CD8-positive, alpha-beta memory T cell (primary cell): ENCODE data around the gene STK40. TPM values are rescaled to one million over a fixed set of nuclear protein-coding genes. Genes with fewer than 3 reads are reported as not detected.

Experiments used
- CTCF ChIA-PET: fragments of 350-600 bp; sonication (Branson Sonifier 250); formaldehyde crosslinking; loops from one replicate; lab custom pipeline; 2021; ENCODE audit warnings: antibody characterized with exemption; lab: Charles Lee
- POLR2A ChIA-PET: fragments of 350-600 bp; sonication (Branson Sonifier 250); formaldehyde crosslinking; loops from one replicate; lab custom pipeline; 2021; ENCODE audit warnings: antibody characterized with exemption; lab: Charles Lee
- DNase-seq, 5 donors: peaks; one replicate each; pipeline versions ENCODE4 v3.0.0 to v3.0.0-alpha.2; 2020 to 2022; ENCODE audit warnings: mixed read lengths in 1 of 5
- H3K27ac ChIP-seq: one replicate; pipeline ENCODE4 v1.7.0; 2013; ENCODE audit warnings: low read depth, mild to moderate bottlenecking, low read length, moderate library complexity
- H3K27me3 ChIP-seq: 2 replicates; pipeline ENCODE4 v1.7.0; 2013; ENCODE audit warnings: low read length, mild to moderate bottlenecking; ENCODE audit not compliant: insufficient read depth, poor library complexity, severe bottlenecking
- H3K36me3 ChIP-seq: 2 replicates; pipeline ENCODE4 v1.7.0; 2013; ENCODE audit warnings: mild to moderate bottlenecking, low read length, moderate library complexity; ENCODE audit not compliant: insufficient read depth
- H3K4me1 ChIP-seq: 2 replicates; pipeline ENCODE4 v1.7.0; 2013; ENCODE audit warnings: mild to moderate bottlenecking, low read length, moderate library complexity; ENCODE audit not compliant: insufficient read depth
- H3K4me3 ChIP-seq: 2 replicates; pipeline ENCODE4 v1.7.0; 2013; ENCODE audit warnings: mild to moderate bottlenecking, low read length
- H3K9me3 ChIP-seq: 2 replicates; pipeline ENCODE4 v1.7.0; 2013; ENCODE audit warnings: mild to moderate bottlenecking, low read length
- H3K27ac Mint-ChIP-seq, 8 donors: one replicate each; pipeline ENCODE4 v1.8.0; 2020 to 2021; ENCODE audit warnings: mixed read lengths in 8 of 8, mild to moderate bottlenecking in 6 of 8, inconsistent platforms in 3 of 8, moderate library complexity in 3 of 8
- H3K27me3 Mint-ChIP-seq, 2 donors: one replicate each; pipeline ENCODE4 v1.8.0; 2020 to 2021; ENCODE audit warnings: mixed read lengths in 2 of 2, mild to moderate bottlenecking in 1 of 2, moderate library complexity in 1 of 2
- H3K36me3 Mint-ChIP-seq, 3 donors: one replicate each; pipeline ENCODE4 v1.8.0; 2020 to 2021; ENCODE audit warnings: mixed read lengths in 3 of 3, inconsistent platforms in 1 of 3, mild to moderate bottlenecking in 1 of 3
- H3K4me1 Mint-ChIP-seq, 3 donors: one replicate each; pipeline ENCODE4 v1.8.0; 2020 to 2021; ENCODE audit warnings: mixed read lengths in 3 of 3, inconsistent platforms in 1 of 3, mild to moderate bottlenecking in 1 of 3
- H3K4me3 Mint-ChIP-seq, 7 donors: one replicate each; pipeline ENCODE4 v1.8.0; 2020 to 2021; ENCODE audit warnings: mixed read lengths in 7 of 7, mild to moderate bottlenecking in 6 of 7, moderate library complexity in 4 of 7, inconsistent platforms in 2 of 7
- H3K9me3 Mint-ChIP-seq, 5 donors: one replicate each; pipeline ENCODE4 v1.8.0; 2020 to 2022; ENCODE audit warnings: mixed read lengths in 5 of 5, mild to moderate bottlenecking in 3 of 5, moderate library complexity in 2 of 5, inconsistent platforms in 1 of 5
- polyA plus RNA-seq: library from polyadenylated mRNA; unstranded; fragments of 300-500 nt; fragmentation: Illumina TruSeq; gene quantifications from one replicate; pipeline ENCODE4 v1.2.3, GENCODE V29; 2021
- total RNA-seq, 2 experiments: library from RNA; stranded (reverse); gene quantifications; one replicate each; pipeline ENCODE4 v1.2.3, GENCODE V29; 2021

STK40 gene
- total and polyA plus RNA-seq, 3 experiments from 2014 or later, result 52.9 to 56.8 (median 53.7) TPM

- POLR2A ChIA-PET, result interaction anchor here (0.9 to 1.1 kb wide), 2 partner anchors 36 to 44 kb away, joined by 3 to 4 read pairs; no protein-coding TSS in a partner anchor
- H3K4me3 ChIP-seq, result no peak overlapping the region
- H3K36me3 ChIP-seq, result peaks cover 6% of the 10 kb centered on the region
- CTCF ChIA-PET, result interaction anchor here (0.6 to 4.1 kb wide), 25 partner anchors 8 to 314 kb away, joined by 3 to 23 read pairs (median 4); partner anchors contain the start of genes EVA1B, OSCP1, SH3D21 and STK40
- H3K36me3 Mint-ChIP-seq, result peaks cover 6 to 76% (median 7%) of the 10 kb centered on the region in 3 donors
- H3K4me3 Mint-ChIP-seq, result no peak overlapping the region
- no peaks in the 10 kb centered on the region for H3K9me3 Mint-ChIP-seq
- H3K4me1 ChIP-seq, result peaks cover 10% of the 10 kb centered on the region
- no peaks in the 10 kb centered on the region for H3K9me3 ChIP-seq
- no peaks in the 10 kb centered on the region for H3K27me3 ChIP-seq
- H3K27ac ChIP-seq, result no peak overlapping the region
- H3K4me1 Mint-ChIP-seq, result peaks cover 3 to 9% (median 4%) of the 10 kb centered on the region in 3 donors
- DNase-seq, result peak; percentile 41 to 70 (median 46)
- peak overlapping the region in 3 of 8 donors; percentile 17 to 66 (median 60) for H3K27ac Mint-ChIP-seq
- H3K27me3 Mint-ChIP-seq, result no peaks in the 10 kb centered on the region
Measured at GRCh38 chr1:36342426-36343185, 43.1 kb downstream of the STK40 start.

- POLR2A ChIA-PET, result interaction anchor here (1.1 kb wide), 1 partner anchor 35 kb away, joined by 4 read pairs; no protein-coding TSS in a partner anchor
- Mint-ChIP-seq H3K27me3 (no peaks in the 10 kb centered on the region), H3K27ac (no peak overlapping the region), H3K4me1 (peaks cover 3 to 9% (median 4%) of the 10 kb centered on the region in 3 donors), H3K9me3 (no peaks in the 10 kb centered on the region), H3K36me3 (peaks cover 3 to 69% (median 7%) of the 10 kb centered on the region in 3 donors), H3K4me3 (no peak overlapping the region)
- H3K4me1 ChIP-seq, result peaks cover 10% of the 10 kb centered on the region
- CTCF ChIA-PET, result interaction anchor here (0.7 to 4.1 kb wide), 18 partner anchors 9 to 83 kb away, joined by 3 to 23 read pairs (median 5); partner anchors contain the start of genes EVA1B, SH3D21 and STK40
- peaks cover 6% of the 10 kb centered on the region for H3K36me3 ChIP-seq
- H3K27ac ChIP-seq, result no peak overlapping the region
- no peak overlapping the region for H3K4me3 ChIP-seq
- no peaks in the 10 kb centered on the region for H3K9me3 ChIP-seq
- H3K27me3 ChIP-seq, result no peaks in the 10 kb centered on the region
- no peak for DNase-seq
Measured at GRCh38 chr1:36341626-36342320, 44.0 kb downstream of the STK40 start.

DNA sequence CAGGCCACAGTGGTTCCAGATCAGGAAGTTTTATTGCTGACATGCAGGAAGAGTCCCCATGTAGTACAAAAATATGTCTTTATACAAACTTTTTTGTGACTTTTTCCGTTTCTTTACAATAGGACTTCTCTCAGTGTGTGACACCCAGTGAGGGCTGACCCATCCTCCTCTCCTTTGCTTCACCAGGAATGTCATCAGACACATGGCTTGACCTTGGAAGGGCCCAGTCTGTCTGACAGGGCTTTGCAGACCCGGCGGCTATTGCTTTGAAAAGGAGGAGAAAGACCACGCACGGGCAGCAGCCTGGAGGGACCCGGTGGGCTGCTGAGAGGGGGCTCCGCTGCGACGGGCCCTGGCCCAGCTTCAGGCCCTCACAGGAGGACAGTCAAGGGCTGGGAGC is 46.1 kb downstream of the STK40 start:
- peak overlapping the region in 3 of 8 donors; percentile 28 to 58 (median 52) for H3K27ac Mint-ChIP-seq
- POLR2A ChIA-PET, result no interaction called here

DNA sequence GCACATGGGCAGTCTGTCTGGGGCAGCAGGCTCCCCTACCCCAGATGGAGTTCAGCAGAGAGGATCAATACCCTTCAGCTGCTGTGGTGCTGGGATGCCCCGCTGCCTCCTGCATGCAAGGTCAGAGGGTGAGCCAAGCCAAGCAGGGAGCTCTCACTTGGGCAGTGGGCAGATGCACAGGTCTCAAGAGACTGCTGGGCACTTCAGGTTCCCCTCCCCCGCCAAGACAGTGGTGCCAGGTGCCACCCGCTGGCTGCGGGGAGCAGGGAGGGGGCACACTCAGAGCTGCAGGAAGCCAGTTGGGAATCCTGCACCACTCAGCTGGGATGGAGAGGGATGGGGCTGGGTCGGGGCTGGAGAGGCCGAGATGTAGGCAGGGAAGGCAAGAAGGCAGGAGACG is 46.5 kb downstream of the STK40 start:
- no peaks in the 10 kb centered on the region for H3K9me3 ChIP-seq
- H3K9me3 Mint-ChIP-seq, result no peaks in the 10 kb centered on the region
- peaks cover 3 to 47% (median 7%) of the 10 kb centered on the region in 3 donors for H3K36me3 Mint-ChIP-seq
- peaks cover 10% of the 10 kb centered on the region for H3K4me1 ChIP-seq
- H3K27me3 Mint-ChIP-seq, result no peaks in the 10 kb centered on the region
- H3K4me3 Mint-ChIP-seq, result no peak overlapping the region
- no peak overlapping the region for H3K27ac ChIP-seq
- peak overlapping the region in 3 of 8 donors; percentile 28 to 58 (median 52) for H3K27ac Mint-ChIP-seq
- H3K4me3 ChIP-seq, result no peak overlapping the region
- POLR2A ChIA-PET, result no interaction called here
- H3K27me3 ChIP-seq, result no peaks in the 10 kb centered on the region
- no peak for DNase-seq
- no peaks in the 10 kb centered on the region for H3K36me3 ChIP-seq
- CTCF ChIA-PET, result no interaction called here
- H3K4me1 Mint-ChIP-seq, result peaks cover 3 to 9% (median 4%) of the 10 kb centered on the region in 3 donors

More for the DNA sequence above, 46.1 kb downstream of the STK40 start:
- peaks cover 3 to 51% (median 7%) of the 10 kb centered on the region in 3 donors for H3K36me3 Mint-ChIP-seq
- Histone ChIP-seq H3K4me3 (no peak overlapping the region), H3K4me1 (peaks cover 10% of the 10 kb centered on the region), H3K9me3 (no peaks in the 10 kb centered on the region), H3K27me3 (no peaks in the 10 kb centered on the region), H3K36me3 (no peaks in the 10 kb centered on the region), H3K27ac (no peak overlapping the region)
- CTCF ChIA-PET, result no interaction called here
- no peaks in the 10 kb centered on the region for H3K27me3 Mint-ChIP-seq
- H3K9me3 Mint-ChIP-seq, result no peaks in the 10 kb centered on the region
- DNase-seq, result no peak
- peaks cover 3 to 9% (median 4%) of the 10 kb centered on the region in 3 donors for H3K4me1 Mint-ChIP-seq
- no peak overlapping the region for H3K4me3 Mint-ChIP-seq

- no peaks in the 10 kb centered on the region for H3K27me3 ChIP-seq
- POLR2A ChIA-PET, result no interaction called here
- no peaks in the 10 kb centered on the region for H3K9me3 ChIP-seq
- H3K9me3 Mint-ChIP-seq, result no peaks in the 10 kb centered on the region
- H3K4me3 Mint-ChIP-seq, result no peak overlapping the region
- H3K4me1 ChIP-seq, result peaks cover 5% of the 10 kb centered on the region
- H3K27ac Mint-ChIP-seq, result peak overlapping the region in 2 of 8 donors; percentile 26 to 83
- H3K36me3 ChIP-seq, result no peaks in the 10 kb centered on the region
- no peak for DNase-seq
- H3K36me3 Mint-ChIP-seq, result peaks cover 1 to 37% (median 7%) of the 10 kb centered on the region in 3 donors
- no peaks in the 10 kb centered on the region for H3K27me3 Mint-ChIP-seq
- CTCF ChIA-PET, result no interaction called here
- H3K4me3 ChIP-seq, result no peak overlapping the region
- H3K27ac ChIP-seq, result no peak overlapping the region
- peaks cover 3 to 9% (median 4%) of the 10 kb centered on the region in 3 donors for H3K4me1 Mint-ChIP-seq
Measured at GRCh38 chr1:36337830-36338229, 47.9 kb downstream of the STK40 start.

DNA sequence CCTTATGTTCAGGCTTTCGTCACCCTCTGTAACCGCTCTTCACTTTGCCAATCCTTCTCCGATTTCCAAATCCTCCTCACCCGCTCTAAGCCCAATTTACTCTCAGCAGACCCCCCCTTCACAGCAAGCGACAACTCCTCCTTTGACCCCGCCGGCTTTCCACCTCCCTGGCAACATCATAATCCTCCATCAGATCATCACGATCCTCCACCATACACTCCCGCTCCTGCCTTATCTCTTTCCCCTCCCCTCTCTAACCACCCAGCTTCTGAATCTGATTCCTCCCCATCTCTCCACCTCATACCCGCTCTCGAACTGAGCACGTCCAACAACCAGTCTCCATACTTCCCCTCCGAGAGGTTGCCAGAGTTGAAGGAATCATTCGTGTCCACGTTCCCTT is 54.8 kb downstream of the STK40 start:
- peaks cover 0 to 1% of the 10 kb centered on the region in 2 donors for H3K27me3 Mint-ChIP-seq
- no peaks in the 10 kb centered on the region for H3K9me3 Mint-ChIP-seq
- H3K4me3 ChIP-seq, result no peak overlapping the region
- DNase-seq, result no peak
- H3K27me3 ChIP-seq, result no peaks in the 10 kb centered on the region
- H3K4me1 Mint-ChIP-seq, result peaks cover 0 to 8% (median 4%) of the 10 kb centered on the region in 3 donors
- CTCF ChIA-PET, result no interaction called here
- H3K27ac Mint-ChIP-seq, result no peak overlapping the region
- no peaks in the 10 kb centered on the region for H3K36me3 ChIP-seq
- POLR2A ChIA-PET, result interaction anchor here (0.6 kb wide), 1 partner anchor 241 kb away, joined by 5 read pairs; no protein-coding TSS in a partner anchor
- no peak overlapping the region for H3K27ac ChIP-seq
- H3K36me3 Mint-ChIP-seq, result no peaks in the 10 kb centered on the region
- H3K9me3 ChIP-seq, result no peaks in the 10 kb centered on the region
- no peaks in the 10 kb centered on the region for H3K4me1 ChIP-seq
- no peak overlapping the region for H3K4me3 Mint-ChIP-seq

DNA sequence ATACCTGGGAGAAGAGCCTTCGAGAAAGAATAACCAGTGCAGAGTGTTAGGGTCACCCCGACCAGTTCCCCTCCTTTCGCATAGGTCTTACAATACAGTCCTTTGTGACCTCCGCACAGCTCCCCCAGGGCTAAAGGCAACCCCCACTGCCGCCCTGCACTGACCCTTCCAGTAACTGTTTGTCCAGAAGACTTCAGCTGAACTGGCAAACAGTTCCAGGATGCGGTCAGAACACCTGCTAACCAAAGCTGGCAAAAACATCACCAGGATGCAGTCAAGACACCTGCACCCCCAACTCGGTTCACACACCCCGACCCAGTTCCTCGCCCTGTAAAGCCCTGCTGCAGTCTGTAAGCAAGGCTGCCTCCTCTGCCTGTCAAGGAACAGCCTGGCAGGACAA is 55.9 kb downstream of the STK40 start:
- POLR2A ChIA-PET, result no interaction called here
- CTCF ChIA-PET, result no interaction called here
- H3K9me3 ChIP-seq, result no peaks in the 10 kb centered on the region
- Mint-ChIP-seq H3K27ac (peak overlapping the region in 3 of 8 donors; percentile 16 to 56 (median 43)), H3K9me3 (no peaks in the 10 kb centered on the region), H3K36me3 (no peaks in the 10 kb centered on the region), H3K27me3 (peaks cover 0 to 1% of the 10 kb centered on the region in 2 donors), H3K4me3 (peak overlapping the region in 2 of 7 donors; percentile 5 to 36), H3K4me1 (peaks cover 1 to 8% (median 5%) of the 10 kb centered on the region in 3 donors)
- no peak overlapping the region for H3K27ac ChIP-seq
- H3K4me3 ChIP-seq, result no peak overlapping the region
- H3K27me3 ChIP-seq, result no peaks in the 10 kb centered on the region
- H3K4me1 ChIP-seq, result no peaks in the 10 kb centered on the region
- DNase-seq, result no peak
- H3K36me3 ChIP-seq, result no peaks in the 10 kb centered on the region
